CD4-positive, alpha-beta T cell (primary cell): ENCODE measurements around the gene OR4F17. TPM values are rescaled to one million over a fixed set of nuclear protein-coding genes. Genes with fewer than 3 reads are reported as not detected.
"Not testable (repeated sequence)": the region's sequence is repeated elsewhere in the genome, so short reads cannot be mapped to it uniquely, and the experiment has no call there.

Experiments
- ATAC-seq: fragments of 200-7000 bp; cut with Tn5 transposase; one replicate; pipeline ENCODE4 v1.10.0; 2022; ENCODE audit warnings: mild to moderate bottlenecking; ENCODE audit not compliant: poor library complexity
- CTCF ChIA-PET: fragments of 350-600 bp; sonication (Branson Sonifier 250); formaldehyde crosslinking; loops from one replicate; lab custom pipeline; 2021; ENCODE audit warnings: antibody characterized with exemption, inconsistent platforms; lab: Charles Lee
- POLR2A ChIA-PET: fragments of 350-600 bp; sonication (Branson Sonifier 250); formaldehyde crosslinking; loops from one replicate; lab custom pipeline; 2021; ENCODE audit warnings: antibody characterized with exemption, inconsistent platforms; lab: Charles Lee
- DNase-seq, 14 experiments: peaks; one replicate each; pipeline ENCODE4 v3.0.0-alpha.2; 2013 to 2020; ENCODE audit warnings: mixed read lengths in 2 of 14
- H3K27ac ChIP-seq, 2 donors: one replicate each; pipeline versions ENCODE4 v1.5.1 to v1.7.0; 2013; ENCODE audit warnings: low read length in 2 of 2, low read depth in 1 of 2, mild to moderate bottlenecking in 1 of 2
- H3K27me3 ChIP-seq, 2 experiments: 1 replicate in 1 of 2; 2 replicates in 1 of 2; pipeline versions ENCODE4 v1.6.1 to v1.7.0; 2013; ENCODE audit warnings: low read length in 2 of 2, control low read depth in 1 of 2, mild to moderate bottlenecking in 1 of 2, moderate library complexity in 1 of 2; ENCODE audit not compliant: insufficient read depth in 2 of 2, control insufficient read depth in 1 of 2
- H3K36me3 ChIP-seq: one replicate; pipeline ENCODE4 v1.6.1; 2013; ENCODE audit warnings: low read length, control low read depth; ENCODE audit not compliant: insufficient read depth
- H3K4me1 ChIP-seq: one replicate; pipeline ENCODE4 v1.6.1; 2013; ENCODE audit warnings: low read length, control low read depth; ENCODE audit not compliant: insufficient read depth
- H3K4me3 ChIP-seq: one replicate; pipeline ENCODE4 v1.5.1; 2013; ENCODE audit warnings: mild to moderate bottlenecking, low read length, moderate library complexity
- H3K9me3 ChIP-seq, 2 experiments: 1 replicate in 1 of 2; 2 replicates in 1 of 2; pipeline versions ENCODE4 v1.6.1 to v1.7.0; 2013; ENCODE audit warnings: low read length in 2 of 2, mild to moderate bottlenecking in 2 of 2, control low read depth in 1 of 2, moderate library complexity in 1 of 2; ENCODE audit not compliant: control insufficient read depth in 1 of 2, insufficient read depth in 1 of 2
- H3K27ac Mint-ChIP-seq: one replicate; pipeline ENCODE4 v1.8.0; 2020; ENCODE audit warnings: mixed read lengths
- H3K27me3 Mint-ChIP-seq: one replicate; pipeline ENCODE4 v1.8.0; 2021; ENCODE audit warnings: mixed read lengths
- H3K36me3 Mint-ChIP-seq: one replicate; pipeline ENCODE4 v1.8.0; 2021; ENCODE audit warnings: low read depth, mixed read lengths
- H3K4me1 Mint-ChIP-seq: one replicate; pipeline ENCODE4 v1.8.0; 2021; ENCODE audit warnings: low read depth, mixed read lengths
- H3K4me3 Mint-ChIP-seq: one replicate; pipeline ENCODE4 v1.8.0; 2020; ENCODE audit warnings: mild to moderate bottlenecking, mixed read lengths
- H3K9me3 Mint-ChIP-seq: one replicate; pipeline ENCODE4 v1.8.0; 2020; ENCODE audit warnings: mixed read lengths
- intact Hi-C, 2 experiments: fragments of 100-400 bp; cut with DNase I in 1 of 2; cut with micrococcal nuclease in 1 of 2; formaldehyde crosslinking; loops; one replicate each; pipeline versions ENCODE4 v1.15.1 to v1.9.0; 2023 to 2025; cut with DNase I, micrococcal nuclease
- polyA plus RNA-seq, 2 donors: library from polyadenylated mRNA; unstranded; fragments of 120-200 nt; gene quantifications; one replicate each; pipeline ENCODE4 v1.2.1, GENCODE V29; 2013
- total RNA-seq, 174 experiments: library from RNA in 2 of 174; stranded (reverse) in 2 of 174; gene quantifications; one replicate each; pipeline ENCODE4 v1.2.3 and lab custom pipeline; 2021 to 2026

OR4F17 gene
- total RNA-seq (not detected), total RNA-seq (lab: John Stamatoyannopoulos, UW) (0 to 0.15 (median 0) reads per million in 172 experiments)
- polyA plus RNA-seq (2013, experiment 1 of 2), result 0.11 TPM
- 0.11 TPM for polyA plus RNA-seq (2013, experiment 2 of 2)

GRCh38 chr19:106804-107203, at the start of gene OR4F17:
Gene OR4F17, plus strand, starts transcription at chr19:107104. Its CDS starts 3,575 bp downstream, at chr19:110679.
- H3K9me3 ChIP-seq, DNase-seq, H3K27me3 Mint-ChIP-seq, H3K36me3 ChIP-seq, POLR2A ChIA-PET, H3K27me3 ChIP-seq, H3K36me3 Mint-ChIP-seq, ATAC-seq, H3K4me1 ChIP-seq, H3K4me3 Mint-ChIP-seq, H3K27ac Mint-ChIP-seq, H3K9me3 Mint-ChIP-seq, intact Hi-C loops, H3K4me3 ChIP-seq, H3K27ac ChIP-seq, H3K4me1 Mint-ChIP-seq, CTCF ChIA-PET: not testable (repeated sequence)

DNA sequence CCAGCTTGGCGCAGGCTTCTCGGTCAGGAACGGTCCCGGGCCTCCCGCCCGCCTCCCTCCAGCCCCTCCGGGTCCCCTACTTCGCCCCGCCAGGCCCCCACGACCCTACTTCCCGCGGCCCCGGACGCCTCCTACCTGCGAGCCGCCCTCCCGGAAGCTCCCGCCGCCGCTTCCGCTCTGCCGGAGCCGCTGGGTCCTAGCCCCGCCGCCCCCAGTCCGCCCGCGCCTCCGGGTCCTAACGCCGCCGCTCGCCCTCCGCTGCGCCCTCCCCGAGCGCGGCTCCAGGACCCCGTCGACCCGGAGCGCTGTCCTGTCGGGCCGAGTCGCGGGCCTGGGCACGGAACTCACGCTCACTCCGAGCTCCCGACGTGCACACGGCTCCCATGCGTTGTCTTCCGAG, 36.1 kb upstream of the OR4F17 start:
- CTCF ChIA-PET, H3K27me3 Mint-ChIP-seq, H3K36me3 ChIP-seq: not testable (repeated sequence)

DNA sequence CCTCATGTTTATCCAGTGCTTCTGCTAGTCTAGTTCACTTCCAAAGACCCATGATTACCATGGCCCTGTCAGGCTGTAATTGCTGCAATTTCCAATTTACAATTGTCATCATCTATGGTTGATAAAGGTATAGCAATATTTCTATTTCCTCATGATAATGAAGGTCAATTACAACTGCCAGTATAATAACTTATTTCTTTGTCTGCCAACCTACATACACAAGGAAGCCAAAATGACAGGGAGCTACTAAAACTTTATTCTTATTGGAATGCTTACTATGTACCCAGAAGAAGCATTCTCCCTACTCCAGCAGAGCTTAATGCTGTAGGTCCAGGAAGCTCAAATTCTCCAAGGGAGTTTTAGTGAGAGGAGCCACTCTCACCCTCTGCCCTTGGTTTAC, 24.0 kb upstream of the OR4F17 start:
- H3K27me3 Mint-ChIP-seq, ATAC-seq, CTCF ChIA-PET, H3K36me3 ChIP-seq, H3K4me3 ChIP-seq, H3K9me3 ChIP-seq, POLR2A ChIA-PET, H3K4me1 ChIP-seq, H3K27ac Mint-ChIP-seq, H3K9me3 Mint-ChIP-seq, H3K27ac ChIP-seq, H3K4me3 Mint-ChIP-seq, H3K36me3 Mint-ChIP-seq, H3K27me3 ChIP-seq, DNase-seq, H3K4me1 Mint-ChIP-seq, intact Hi-C loops: not testable (repeated sequence)

More for the DNA sequence above, 36.1 kb upstream of the OR4F17 start:
- intact Hi-C loops, H3K36me3 Mint-ChIP-seq, H3K4me1 ChIP-seq, H3K9me3 Mint-ChIP-seq, H3K27me3 ChIP-seq, H3K4me3 Mint-ChIP-seq, H3K9me3 ChIP-seq, POLR2A ChIA-PET, ATAC-seq, H3K4me3 ChIP-seq, H3K27ac ChIP-seq, H3K4me1 Mint-ChIP-seq, H3K27ac Mint-ChIP-seq: not testable (repeated sequence)
- peak in 10 of 14 experiments; percentile 3 to 59 (median 24) for DNase-seq

GRCh38 chr19:83626-84025, 23.3 kb upstream of the OR4F17 start:
- H3K36me3 ChIP-seq, CTCF ChIA-PET, H3K9me3 Mint-ChIP-seq, H3K27ac ChIP-seq, H3K9me3 ChIP-seq, H3K4me1 Mint-ChIP-seq, H3K4me3 Mint-ChIP-seq, H3K36me3 Mint-ChIP-seq, H3K27ac Mint-ChIP-seq, H3K27me3 ChIP-seq, DNase-seq, intact Hi-C loops, POLR2A ChIA-PET, H3K4me1 ChIP-seq, H3K4me3 ChIP-seq, ATAC-seq, H3K27me3 Mint-ChIP-seq: not testable (repeated sequence)

- H3K9me3 ChIP-seq, H3K4me3 Mint-ChIP-seq, H3K27ac ChIP-seq, H3K36me3 ChIP-seq, H3K4me1 Mint-ChIP-seq, H3K36me3 Mint-ChIP-seq, ATAC-seq, H3K27ac Mint-ChIP-seq, H3K27me3 Mint-ChIP-seq, intact Hi-C loops, H3K27me3 ChIP-seq, POLR2A ChIA-PET, H3K4me1 ChIP-seq, CTCF ChIA-PET, H3K4me3 ChIP-seq, H3K9me3 Mint-ChIP-seq: not testable (repeated sequence)
- peak in 1 of 14 experiments; percentile 3 for DNase-seq
Measured at GRCh38 chr19:90678-91077, 16.2 kb upstream of the OR4F17 start.

DNA sequence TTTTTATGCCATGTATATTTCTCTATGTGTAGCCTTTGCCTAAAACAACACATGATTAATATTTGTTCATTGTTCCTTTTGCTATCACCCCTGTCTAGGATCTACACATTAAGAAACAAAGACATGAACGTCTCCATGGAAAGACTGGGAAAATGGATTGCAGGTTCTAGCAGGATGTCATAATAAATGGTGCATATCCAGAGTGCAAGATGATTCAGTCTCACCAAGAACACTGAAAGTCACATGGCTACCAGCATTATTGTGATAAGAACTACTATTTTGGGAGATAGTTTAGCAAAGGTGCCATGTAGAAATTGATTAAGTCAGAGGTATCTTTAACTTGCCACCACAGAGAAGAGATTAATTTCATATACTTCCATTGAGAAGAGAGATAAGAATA, 12.1 kb upstream of the OR4F17 start:
- not testable (repeated sequence) for H3K4me1 Mint-ChIP-seq, H3K9me3 Mint-ChIP-seq

GRCh38 chr19:97647-98046, 9.3 kb upstream of the OR4F17 start:
- H3K36me3 Mint-ChIP-seq, POLR2A ChIA-PET, DNase-seq, H3K36me3 ChIP-seq, H3K27ac ChIP-seq, H3K27me3 ChIP-seq, intact Hi-C loops, H3K9me3 Mint-ChIP-seq, H3K9me3 ChIP-seq, ATAC-seq, H3K27ac Mint-ChIP-seq, H3K4me3 Mint-ChIP-seq, CTCF ChIA-PET, H3K4me1 Mint-ChIP-seq, H3K4me1 ChIP-seq, H3K27me3 Mint-ChIP-seq, H3K4me3 ChIP-seq: not testable (repeated sequence)

More for the DNA sequence above, 12.1 kb upstream of the OR4F17 start:
- H3K36me3 ChIP-seq, intact Hi-C loops, H3K27ac ChIP-seq, H3K4me3 ChIP-seq, ATAC-seq, H3K9me3 ChIP-seq, H3K27me3 Mint-ChIP-seq, H3K27ac Mint-ChIP-seq, H3K4me3 Mint-ChIP-seq, H3K4me1 ChIP-seq, H3K36me3 Mint-ChIP-seq, H3K27me3 ChIP-seq, POLR2A ChIA-PET, DNase-seq, CTCF ChIA-PET: not testable (repeated sequence)
